HG03066 (cell line): ENCODE results near the gene ITIH1.

ENCODE experiments used
- ATAC-seq: cut with Tn5 transposase; IDR thresholded peaks from one replicate; pipeline ENCODE4 v1.9.1; 2021; ENCODE audit warnings: low read depth; ENCODE audit not compliant: unreplicated experiment

ITIH1 gene

DNA sequence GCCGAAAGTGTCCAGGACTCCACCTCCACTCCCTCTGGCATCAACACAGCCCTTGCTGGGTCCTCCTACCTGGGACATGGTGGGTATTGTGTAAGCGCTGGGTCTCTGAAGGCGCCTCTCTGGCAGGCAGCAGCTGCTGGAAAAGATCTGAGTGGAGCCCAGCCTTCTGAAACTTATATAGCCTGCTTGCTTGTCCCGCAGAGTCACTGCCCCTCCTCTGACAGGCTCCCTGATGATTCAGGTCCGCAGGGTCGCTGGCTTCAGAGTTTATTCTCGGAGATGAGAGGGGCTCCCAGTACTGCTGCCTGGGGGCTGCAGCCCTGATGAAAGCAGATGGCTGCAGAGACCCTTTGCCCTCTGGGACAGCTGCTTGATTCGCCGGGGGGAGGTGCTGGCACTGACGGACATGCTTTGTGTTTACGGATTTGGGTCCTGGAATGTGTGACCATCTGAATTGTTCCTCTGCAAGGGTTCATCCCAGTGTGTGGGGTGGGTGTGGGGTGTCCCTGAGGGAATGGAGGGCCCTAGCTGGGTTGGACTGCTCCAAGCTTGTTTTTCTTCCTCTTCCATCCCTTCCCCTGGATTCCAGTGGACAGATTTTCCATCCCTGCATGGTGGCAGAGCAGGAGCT is 57.6 kb downstream of the ITIH1 start, which contains the start of gene MUSTN1:
TSS of gene MUSTN1 (minus strand) at position 149 of the 631 bp plus-strand sequence. CDS start at position 78, 71 bp downstream.
- no peak for ATAC-seq

DNA sequence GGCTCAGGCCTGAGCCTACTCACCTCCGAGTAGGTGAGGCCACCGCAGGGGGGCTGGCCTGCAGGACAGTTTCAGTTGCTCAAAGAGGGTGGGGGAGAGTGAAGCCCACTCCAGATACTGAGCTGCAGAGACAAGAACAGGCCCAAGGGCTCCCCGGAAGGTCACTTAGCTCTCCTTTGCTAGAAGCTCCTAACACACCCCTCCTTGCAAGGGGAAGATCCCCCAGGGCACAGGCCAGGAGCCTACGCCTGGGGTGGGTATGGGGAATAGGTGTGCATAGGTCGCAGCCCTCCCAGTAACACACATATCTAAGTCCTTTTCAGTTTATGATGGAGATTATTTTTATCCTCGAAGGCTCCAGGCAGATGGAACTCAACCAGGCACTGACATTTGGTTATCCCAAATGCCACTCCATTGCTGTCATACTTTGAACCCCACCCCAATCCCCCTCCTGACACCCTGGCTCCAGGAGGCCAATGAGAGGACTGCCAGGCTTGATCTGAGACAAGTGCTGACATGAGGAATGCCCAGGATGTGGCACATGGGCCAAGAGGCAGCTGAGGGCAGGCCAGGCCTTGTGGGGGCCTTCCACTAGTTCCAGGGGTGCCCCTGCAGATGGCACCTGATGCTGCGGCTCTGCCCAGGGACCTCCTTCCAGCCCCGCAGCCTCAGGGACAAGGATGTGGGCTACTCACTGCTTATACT is 58.5 kb downstream of the ITIH1 start:
- no peak for ATAC-seq

GRCh38 chr3:52836471-52836845 is 59.1 kb downstream of the ITIH1 start:
- ATAC-seq, result no peak

GRCh38 chr3:52836986-52837385 is 59.6 kb downstream of the ITIH1 start:
- no peak for ATAC-seq

DNA sequence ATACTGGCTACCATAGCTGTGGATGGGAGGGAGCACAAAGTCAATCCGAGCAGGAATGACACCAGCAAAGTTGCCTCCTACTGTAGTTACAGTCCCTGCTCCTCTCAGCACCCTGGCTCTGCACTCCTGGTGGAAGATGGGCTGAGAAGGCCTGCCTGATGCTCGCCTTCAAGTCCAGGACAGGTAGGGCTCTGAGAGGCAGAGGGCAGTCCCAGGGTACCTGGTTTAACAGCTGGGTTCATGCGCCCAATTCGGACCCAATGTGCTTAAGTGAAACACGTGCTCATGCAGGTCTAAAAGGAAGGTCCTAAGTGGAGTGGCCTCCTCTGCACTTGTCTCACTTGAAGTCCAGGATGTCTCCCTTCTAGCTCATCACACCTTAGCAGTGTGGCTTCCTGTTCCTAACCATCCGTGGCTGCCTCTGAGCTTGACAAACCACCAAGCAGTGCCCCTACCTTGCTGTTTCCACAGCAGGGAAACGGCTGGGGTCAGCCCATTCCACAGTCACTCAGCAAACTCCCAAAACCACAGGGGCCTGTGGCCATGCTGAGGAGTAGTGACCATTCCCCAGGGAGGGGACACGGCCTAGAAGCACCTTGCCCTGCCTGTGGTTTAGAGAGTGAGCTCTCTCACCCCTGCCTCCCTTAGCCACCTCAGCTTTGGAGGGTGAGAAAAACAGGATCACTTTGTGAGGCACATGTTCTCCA is 61.3 kb downstream of the ITIH1 start:
- no peak for ATAC-seq

GRCh38 chr3:52839268-52839575 is 61.8 kb downstream of the ITIH1 start:
- no peak for ATAC-seq

DNA sequence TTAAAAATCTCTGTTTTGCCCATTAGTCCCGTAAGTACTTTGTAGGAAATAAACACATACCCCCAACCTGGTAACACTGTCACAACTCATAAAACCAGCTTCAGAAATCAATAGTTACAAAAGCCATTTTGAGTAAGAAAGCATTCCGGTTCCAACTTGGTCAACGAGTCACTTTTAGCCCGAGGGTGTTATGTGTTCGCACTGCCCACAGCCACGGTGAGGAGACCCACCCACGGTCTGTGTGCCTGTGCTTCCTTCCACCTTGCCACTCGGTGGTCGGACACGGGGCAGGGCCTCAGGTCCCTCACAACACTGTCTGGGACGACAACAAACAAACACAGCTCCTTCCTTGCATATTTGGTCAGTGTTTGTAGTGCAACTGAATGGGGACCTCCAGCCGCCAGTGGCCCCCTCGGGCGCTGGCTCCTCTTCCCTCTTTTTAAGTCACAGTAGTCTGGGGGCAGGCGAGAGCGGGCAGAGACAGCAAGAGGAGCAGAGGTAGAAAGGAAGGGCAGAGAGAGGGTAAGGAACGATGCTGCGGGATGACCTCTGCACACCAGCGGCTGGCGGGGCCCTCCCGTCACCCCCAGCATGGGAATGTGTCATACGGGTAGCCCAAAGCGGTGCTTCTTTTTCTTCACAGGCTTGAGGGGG is 62.6 kb downstream of the ITIH1 start:
- no peak for ATAC-seq

DNA sequence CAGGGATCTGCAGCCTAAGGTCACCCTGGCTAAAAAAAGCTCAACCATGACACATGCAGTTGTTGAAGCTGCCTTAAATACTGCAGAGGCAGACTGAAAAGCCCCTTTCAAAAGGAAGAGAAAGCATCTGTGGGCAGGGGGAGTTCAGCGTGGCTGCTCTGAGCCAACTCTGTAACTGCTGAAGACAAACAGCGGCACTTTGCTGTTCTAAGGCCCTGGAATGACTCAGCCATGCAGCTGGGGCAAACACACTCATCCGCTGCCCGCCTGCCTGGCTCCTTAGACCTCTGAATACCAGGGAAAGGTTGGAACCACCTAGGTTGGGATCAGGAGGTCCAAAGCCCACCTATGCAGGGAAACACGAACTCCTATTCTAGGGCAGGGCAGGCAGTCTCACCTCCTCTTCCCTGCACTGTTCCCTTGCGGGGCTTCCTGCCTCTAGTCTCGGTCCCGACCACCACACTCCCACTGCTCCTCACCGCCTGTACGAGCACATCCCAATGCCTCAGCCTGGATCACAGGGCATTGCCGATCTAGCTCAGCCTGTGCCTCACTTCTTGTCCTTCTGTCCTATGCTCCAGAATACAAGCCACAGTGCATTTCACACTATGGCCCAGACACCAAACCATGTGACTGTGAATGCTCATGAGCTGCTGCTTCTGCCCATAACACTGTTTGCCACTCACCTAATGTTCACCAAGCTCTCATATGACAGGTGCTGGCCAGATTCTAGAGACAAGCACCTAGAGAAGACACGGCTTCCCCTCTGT is 64.0 kb downstream of the ITIH1 start:
- no peak for ATAC-seq
